HG03066 (cell line): ENCODE measurements around the gene MRPL10.

Source experiments
- ATAC-seq: cut with Tn5 transposase; IDR thresholded peaks from one replicate; pipeline ENCODE4 v1.9.1; 2021; ENCODE audit warnings: low read depth; ENCODE audit not compliant: unreplicated experiment

The MRPL10 gene

GRCh38 chr17:47862621-47863440, 31.5 kb upstream of the MRPL10 start:
- no peak for ATAC-seq

- no peak for ATAC-seq
These were observed 29.0 kb upstream of the MRPL10 start for GRCh38 chr17:47860386-47860785.

GRCh38 chr17:47857551-47858455, 26.5 kb upstream of the MRPL10 start:
- no peak for ATAC-seq

GRCh38 chr17:47856830-47857229, 25.5 kb upstream of the MRPL10 start:
- ATAC-seq = no peak

DNA sequence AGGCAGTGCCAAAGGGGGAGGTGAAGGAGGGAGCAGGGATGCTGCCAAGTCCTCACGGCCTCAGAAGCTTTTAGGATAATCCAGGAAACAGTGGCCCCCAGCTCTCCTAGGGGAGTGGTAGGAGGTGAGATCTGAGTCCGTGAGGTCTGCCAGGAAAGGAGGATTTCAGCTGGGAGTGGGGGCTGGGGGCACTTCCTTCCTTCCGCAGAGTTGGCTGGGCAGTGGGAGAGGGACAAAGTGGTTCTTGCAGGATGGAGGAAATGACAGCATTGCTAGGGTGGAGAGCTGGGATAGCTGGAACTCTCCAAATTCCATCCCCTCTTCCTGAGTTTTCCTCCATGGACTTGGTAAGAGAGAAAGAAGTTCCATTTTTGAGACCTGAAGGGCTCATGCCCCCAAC, 24.4 kb upstream of the MRPL10 start:
- no peak for ATAC-seq

GRCh38 chr17:47853616-47854015, 22.3 kb upstream of the MRPL10 start:
- no peak for ATAC-seq

DNA sequence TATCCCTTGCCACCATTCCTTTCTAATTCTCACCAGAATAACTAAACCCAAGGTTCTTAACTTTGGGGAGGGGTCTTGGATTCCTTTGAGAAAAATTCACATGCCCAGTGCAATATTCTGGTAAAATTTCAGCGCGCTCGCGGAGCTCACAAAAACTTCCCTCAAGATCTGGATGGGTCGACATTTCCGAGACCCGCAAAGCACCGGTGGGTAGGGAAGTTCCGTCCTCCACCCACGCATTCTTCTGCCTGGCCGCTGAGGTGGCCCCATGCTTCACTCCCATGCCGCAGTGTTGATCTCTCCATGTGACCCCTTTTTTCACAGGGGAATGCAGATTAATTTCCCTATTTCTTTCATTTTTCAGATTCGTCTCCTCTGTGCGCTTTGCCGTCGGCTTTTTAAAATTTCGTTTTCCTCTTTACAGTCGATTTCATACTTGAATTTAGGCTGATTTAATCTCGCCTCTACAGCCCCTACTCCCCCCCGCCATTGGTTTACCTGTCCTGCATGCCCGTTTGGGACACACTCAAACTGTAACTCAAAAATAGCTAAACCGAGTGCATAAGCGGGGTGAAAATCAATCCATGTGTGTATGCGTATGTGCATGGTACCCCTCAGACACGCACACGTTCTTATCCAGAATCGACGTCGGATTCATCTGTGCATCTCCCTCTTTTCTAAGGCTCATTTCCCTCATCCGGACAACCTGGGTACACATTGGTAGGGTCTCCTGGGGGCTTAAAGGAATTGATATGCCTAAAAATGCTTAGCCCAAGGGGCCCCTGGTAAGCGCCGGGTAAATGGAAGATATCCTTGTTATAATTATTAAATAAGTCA, 21.0 kb upstream of the MRPL10 start:
- no peak for ATAC-seq

DNA sequence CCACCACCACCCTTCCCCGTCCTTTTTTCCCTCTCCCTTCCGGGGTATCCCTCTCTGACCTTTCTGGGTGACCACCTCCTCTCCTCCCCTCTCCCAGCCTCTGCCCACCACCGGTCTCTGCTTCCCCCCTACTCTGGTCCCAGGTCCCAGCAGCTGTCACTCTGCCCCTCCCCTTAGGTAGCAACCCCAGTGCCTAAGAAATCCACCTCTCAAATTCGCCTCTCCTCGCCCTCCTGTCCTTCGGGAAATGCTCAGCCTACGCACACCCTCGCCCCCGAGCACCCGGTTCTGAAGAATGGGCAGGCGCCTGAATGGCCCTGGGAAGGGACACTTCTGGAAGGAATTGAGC, 20.4 kb upstream of the MRPL10 start:
- no peak for ATAC-seq

DNA sequence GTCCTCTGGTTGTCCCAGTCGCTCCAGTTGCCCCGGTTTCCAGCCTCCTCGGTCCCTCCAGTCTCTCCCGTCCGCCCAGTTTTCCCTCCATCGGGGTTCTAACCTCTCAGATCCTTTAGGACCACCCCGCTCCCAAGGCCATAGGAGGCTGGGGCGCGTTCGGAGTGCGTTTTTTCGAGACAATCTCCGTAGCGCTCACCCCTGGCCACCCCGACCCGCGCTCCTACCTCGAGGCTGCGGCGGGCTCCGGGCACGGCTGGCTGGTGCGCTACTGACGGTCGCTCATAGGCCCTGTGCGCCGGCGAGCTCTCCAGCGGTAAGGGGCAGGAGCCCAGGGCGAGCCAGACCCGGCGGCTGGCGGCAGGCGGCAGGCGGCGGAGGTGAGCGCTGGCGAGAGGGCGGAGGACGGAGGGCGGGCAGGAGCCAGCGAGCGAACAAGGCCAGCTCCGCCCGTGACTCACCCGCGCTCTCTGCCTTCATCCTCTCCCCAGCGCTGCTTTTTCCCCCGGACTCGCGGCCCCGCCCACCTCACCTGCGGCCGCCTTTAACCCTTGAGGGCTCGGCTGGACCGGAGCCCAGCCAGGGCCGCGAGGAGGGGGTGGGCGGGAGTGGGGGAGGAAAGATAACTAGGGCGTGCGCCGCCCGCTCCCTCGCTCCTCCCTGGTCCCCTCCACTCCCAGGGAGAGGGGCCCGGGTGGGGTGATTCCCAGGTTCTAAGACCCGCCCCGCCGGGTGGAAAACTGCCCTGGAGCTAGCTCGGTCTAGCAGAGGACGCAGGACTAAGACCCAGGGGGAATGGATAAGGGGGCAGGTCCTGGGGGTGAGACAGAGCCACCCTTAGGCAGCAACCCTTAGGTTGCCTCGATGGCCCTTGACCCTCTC, 19.6 kb upstream of the MRPL10 start, which contains the start of gene SP6:
SP6 (minus strand) TSS at position 472 of the 882 bp plus-strand sequence. CDS start 2,734 bp downstream, outside the sequence.
- no peak for ATAC-seq

GRCh38 chr17:47850373-47850691, 19.0 kb upstream of the MRPL10 start:
- ATAC-seq = no peak

DNA sequence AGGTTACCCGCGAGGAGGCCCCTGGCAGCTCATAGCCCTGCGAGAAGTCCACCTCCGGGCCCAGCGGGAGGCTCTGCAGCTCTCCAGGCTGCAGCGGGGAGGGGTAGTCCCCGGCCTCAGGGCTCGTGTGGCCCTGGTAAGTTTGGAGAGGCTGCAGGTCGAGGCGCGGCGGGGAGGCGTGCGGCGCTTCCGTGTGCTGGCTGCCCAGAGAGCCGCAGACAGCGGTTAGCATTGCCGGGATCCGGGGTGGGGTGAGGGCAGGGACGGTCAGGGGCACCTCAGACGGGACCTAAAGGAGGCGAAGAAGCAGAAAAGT, 16.8 kb upstream of the MRPL10 start:
- ATAC-seq = no peak

DNA sequence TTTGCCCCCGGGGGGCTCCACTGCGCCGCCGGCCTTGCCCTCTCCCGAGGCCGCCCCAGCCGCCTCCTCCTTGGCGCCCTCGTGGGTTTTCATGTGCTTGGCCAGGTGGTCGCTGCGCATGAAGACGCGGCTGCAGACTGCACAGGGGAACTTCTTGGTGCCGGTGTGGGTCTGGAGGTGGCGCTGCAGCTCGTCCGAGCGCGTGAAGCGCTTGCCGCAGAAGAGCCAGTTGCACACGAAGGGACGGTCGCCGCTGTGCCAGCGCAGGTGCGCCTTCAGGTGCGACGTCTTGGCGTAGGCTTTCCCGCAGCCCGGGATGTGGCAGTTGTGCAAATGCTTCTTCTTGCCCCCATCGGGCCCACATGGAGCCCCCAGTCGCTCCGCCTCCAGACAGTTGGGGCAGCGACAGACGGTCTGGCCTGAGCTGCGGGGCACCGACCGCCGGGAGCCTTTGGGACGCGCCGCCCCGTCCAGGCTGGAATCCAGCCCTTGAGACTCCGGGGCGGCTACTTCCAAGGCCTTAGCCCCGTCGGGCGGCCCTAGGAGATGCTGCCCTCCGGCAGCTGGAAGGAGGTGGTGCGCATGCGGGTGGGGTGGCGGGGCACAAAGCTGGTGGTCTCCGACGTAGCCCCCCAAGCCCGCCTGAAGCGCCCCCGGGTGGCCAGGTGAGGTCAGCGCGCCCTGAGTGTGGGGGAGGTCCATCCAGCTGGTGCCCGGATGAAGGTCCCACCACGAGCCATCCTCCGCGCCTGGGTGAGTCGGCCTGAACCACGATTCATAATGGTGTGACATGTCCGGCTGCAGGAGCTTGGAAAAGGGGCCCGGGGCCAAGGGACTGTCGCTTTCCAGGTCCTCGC, 16.2 kb upstream of the MRPL10 start:
- ATAC-seq = no peak

GRCh38 chr17:47846716-47847340, 15.5 kb upstream of the MRPL10 start:
- ATAC-seq = no peak

DNA sequence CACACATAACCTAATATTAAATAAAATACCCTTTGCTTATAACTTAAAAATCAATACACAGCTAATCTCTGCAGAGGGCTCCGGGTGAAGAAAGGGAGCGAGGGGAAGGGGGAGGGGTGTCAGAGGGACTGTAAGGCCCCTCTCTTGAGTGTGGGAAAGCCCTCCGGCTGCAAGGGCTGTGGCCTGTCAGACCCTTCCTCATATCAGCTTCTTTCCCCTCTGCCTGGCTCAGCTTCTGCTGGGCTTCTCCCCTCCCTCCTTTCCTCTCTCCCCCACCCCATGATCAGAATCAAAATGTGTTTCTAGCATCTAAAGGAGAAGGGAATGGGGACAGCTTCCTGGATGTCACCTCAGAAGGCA, 14.4 kb upstream of the MRPL10 start:
- no peak for ATAC-seq

- no peak for ATAC-seq
These were observed 13.7 kb upstream of the MRPL10 start for GRCh38 chr17:47844814-47845715.

DNA sequence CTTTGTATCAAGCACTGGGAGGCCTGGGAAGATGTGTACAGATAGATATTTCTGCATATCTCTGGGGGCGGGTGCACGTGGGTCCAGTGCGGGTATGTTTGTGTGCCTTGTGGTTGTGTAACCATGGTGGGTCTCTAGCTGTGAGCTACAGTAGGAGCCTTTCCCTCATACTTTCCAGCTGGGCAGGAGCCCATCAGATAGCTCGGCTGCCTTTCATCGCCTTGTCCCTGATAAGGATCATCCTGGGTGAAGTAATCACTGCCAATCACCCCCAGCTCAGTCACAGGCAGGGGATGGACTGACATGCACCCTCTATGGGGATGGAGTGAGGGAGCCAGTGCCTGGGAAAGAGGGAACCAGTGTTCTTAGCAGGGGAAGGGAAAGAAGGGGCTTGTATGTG, 12.9 kb upstream of the MRPL10 start:
- no peak for ATAC-seq

DNA sequence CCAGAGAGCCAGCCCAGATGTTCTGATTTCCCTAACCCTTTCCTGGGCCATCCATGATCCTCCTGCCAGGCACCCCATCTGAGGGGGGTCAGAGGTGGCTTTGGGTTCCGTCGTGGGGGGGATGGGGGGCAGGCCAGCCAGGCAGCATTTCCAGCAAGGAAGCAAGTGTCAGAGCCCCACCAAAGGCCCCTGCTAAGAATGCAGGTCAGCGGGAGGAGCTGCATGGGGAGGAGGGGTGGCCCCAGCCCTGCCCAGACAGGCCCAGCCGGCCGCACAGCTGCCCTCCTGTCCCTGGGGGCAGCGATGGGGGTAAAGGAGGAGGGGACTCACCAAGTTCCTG, 12.0 kb upstream of the MRPL10 start:
- ATAC-seq = no peak
